ENCODE results near the gene NT5DC4.

DNA sequence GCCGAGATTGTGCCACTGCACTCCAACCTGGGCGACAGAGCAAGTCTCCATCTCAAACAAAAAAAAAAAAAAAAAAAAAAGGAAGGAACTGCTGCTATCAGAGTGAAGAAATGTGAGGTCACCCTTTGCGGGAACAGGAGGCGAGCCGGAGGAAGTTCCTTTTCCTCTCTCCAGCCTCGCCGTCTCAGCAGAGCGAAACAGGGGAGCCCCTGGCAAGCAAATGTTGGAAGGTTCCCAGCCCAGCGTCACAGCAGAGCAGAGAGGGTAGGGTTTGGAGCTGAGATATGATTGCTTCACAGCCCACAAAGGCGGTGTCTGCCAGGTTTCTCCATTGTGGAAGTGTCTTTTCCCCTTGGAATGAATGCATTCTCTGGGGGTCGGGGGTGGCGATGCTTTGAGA, 46.6 kb upstream of the NT5DC4 start:
- TF ChIP-seq, protein P1, sequence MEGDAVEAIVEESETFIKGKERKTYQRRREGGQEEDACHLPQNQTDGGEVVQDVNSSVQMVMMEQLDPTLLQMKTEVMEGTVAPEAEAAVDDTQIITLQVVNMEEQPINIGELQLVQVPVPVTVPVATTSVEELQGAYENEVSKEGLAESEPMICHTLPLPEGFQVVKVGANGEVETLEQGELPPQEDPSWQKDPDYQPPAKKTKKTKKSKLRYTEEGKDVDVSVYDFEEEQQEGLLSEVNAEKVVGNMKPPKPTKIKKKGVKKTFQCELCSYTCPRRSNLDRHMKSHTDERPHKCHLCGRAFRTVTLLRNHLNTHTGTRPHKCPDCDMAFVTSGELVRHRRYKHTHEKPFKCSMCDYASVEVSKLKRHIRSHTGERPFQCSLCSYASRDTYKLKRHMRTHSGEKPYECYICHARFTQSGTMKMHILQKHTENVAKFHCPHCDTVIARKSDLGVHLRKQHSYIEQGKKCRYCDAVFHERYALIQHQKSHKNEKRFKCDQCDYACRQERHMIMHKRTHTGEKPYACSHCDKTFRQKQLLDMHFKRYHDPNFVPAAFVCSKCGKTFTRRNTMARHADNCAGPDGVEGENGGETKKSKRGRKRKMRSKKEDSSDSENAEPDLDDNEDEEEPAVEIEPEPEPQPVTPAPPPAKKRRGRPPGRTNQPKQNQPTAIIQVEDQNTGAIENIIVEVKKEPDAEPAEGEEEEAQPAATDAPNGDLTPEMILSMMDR (IDR thresholded peaks at IDR 0.05), result no peak
- TF ChIP-seq CHD4 (IDR thresholded peaks at IDR 0.05; ENCODE audit: borderline replicate concordance) (no peak), CEBPB (IDR thresholded peaks at IDR 0.05) (no peak)
